Measurements from ENCODE around the gene CCDC158. TPM values are rescaled to one million over a fixed set of nuclear protein-coding genes. Genes with fewer than 3 reads are reported as not detected.

CCDC158 gene
- total and polyA plus RNA-seq, 2 of the 8 experiments (the other 6 are each of a cell fraction or from before 2014, with no cell fraction given) = not detected

GRCh38 chr4:76439491-76439890 lies 18.6 kb upstream of the CCDC158 start (continued):
- no peak for TF ChIP-seq CHD7 (IDR thresholded peaks at IDR 0.05; ENCODE audit: insufficient replicate concordance, low read length)
- TF ChIP-seq MAX (IDR thresholded peaks at IDR 0.05) = no peak
- TF ChIP-seq SP2 (IDR thresholded peaks at IDR 0.05; ENCODE audit: low read length) = no peak
- no peak for TF ChIP-seq RNF2 (IDR thresholded peaks at IDR 0.05; ENCODE audit: borderline replicate concordance, low read depth, low read length, missing control alignments, poor library complexity, severe bottlenecking)
- TF ChIP-seq SRF (IDR thresholded peaks at IDR 0.05; ENCODE audit: low read depth, low read length) = no peak
- TF ChIP-seq CHD1 (IDR thresholded peaks at IDR 0.05; ENCODE audit: low read depth, low read length) = no peak
- TF ChIP-seq KDM4A (IDR thresholded peaks at IDR 0.05; ENCODE audit: low read depth, low read length, severe bottlenecking) = no peak
- no peak for TF ChIP-seq CHD2 (IDR thresholded peaks at IDR 0.05; ENCODE audit: low read length)
- TF ChIP-seq CTBP2 (IDR thresholded peaks at IDR 0.05; ENCODE audit: borderline replicate concordance, insufficient read depth, insufficient read length, low read length) = no peak
- no peak for TF ChIP-seq BACH1 (IDR thresholded peaks at IDR 0.05; ENCODE audit: low read length)
- no peak for TF ChIP-seq GABPA (IDR thresholded peaks at IDR 0.05; ENCODE audit: borderline replicate concordance, insufficient read depth, low read length)
- TF ChIP-seq SIX5 (IDR thresholded peaks at IDR 0.05; ENCODE audit: low read depth, low read length) = no peak

Data from H1 (cell line).